Measurements from ENCODE around the gene ZNF618.

DNA sequence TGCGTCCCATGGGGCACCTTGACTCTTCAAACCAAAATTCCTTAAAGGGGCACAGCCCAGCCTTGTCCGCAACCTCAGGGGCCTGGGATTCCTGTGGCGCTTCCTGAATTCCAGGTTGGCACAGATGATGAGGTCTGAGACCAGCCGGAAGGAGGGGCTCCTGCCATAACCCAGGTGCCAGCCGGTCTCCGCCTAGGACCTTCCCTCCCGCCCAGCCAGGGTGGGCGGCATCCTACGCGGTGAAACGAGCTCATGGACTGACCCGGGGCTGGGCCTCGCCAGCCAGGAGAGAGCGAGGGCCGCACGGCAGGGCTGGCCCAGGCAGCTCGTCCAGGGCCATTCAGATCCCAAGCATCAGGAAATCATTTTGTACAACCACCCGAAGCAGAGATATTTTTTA is 179.0 kb downstream of the ZNF618 start:
- no peak for TF ChIP-seq TAF1 (IDR thresholded peaks at IDR 0.05; ENCODE audit: borderline replicate concordance, low read depth, low read length)
- TF ChIP-seq POLR2A (IDR thresholded peaks at IDR 0.05; ENCODE audit: low read depth, low read length) = no peak

Data from GM12892 (cell line).